Measurements from ENCODE around the gene NHEJ1.

GRCh38 chr2:219062081-219062480 is 98.5 kb downstream of the NHEJ1 start:
- no peak for TF ChIP-seq CTCF (conservative IDR thresholded peaks at IDR 0.05)
- TF ChIP-seq ZFX (IDR thresholded peaks at IDR 0.05): no peak

Measured in C4-2B (cell line).